BE2C (cell line): Measurements from ENCODE around the gene ZNF787. TPM values are rescaled to one million over a fixed set of nuclear protein-coding genes. Genes with fewer than 3 reads are reported as not detected.

ENCODE experiments used
- DNase-seq: peaks from one replicate; pipeline ENCODE4 v3.0.0-alpha.2; 2020
- H3K27me3 ChIP-seq: fragments of 250-450 bp; sonication (Bioruptor Pico); 2 replicates; pipeline ENCODE4 v1.5.1; 2020; ENCODE audit warnings: mild to moderate bottlenecking
- H3K36me3 ChIP-seq: fragments of 250-450 bp; sonication (Bioruptor Pico); 2 replicates; pipeline ENCODE4 v1.5.1; 2020; ENCODE audit warnings: mild to moderate bottlenecking
- H3K4me1 ChIP-seq: fragments of 250-450 bp; sonication (Bioruptor Pico); 2 replicates; pipeline ENCODE4 v1.5.1; 2020
- H3K4me3 ChIP-seq: 2 replicates; pipeline ENCODE4 v1.5.1; 2011; ENCODE audit warnings: low read depth, low read length
- H3K9me3 ChIP-seq: fragments of 250-450 bp; sonication (Bioruptor Pico); 2 replicates; pipeline ENCODE4 v1.5.1; 2020
- polyA plus RNA-seq: library from polyadenylated mRNA; unstranded; fragments of >200 nt; gene quantifications from one replicate; pipeline ENCODE4 v1.2.1, GENCODE V29; 2012; ENCODE audit warnings: low read depth, missing spikeins; ENCODE audit not compliant: insufficient read length, insufficient read depth
- TF ChIP-seq, protein P1 (sequence below): IDR thresholded peaks from 2 replicates; pipeline ENCODE4 v1.5.1; 2012; ENCODE audit warnings: mild to moderate bottlenecking, low read depth, low read length

ZNF787 gene
- 116 TPM for polyA plus RNA-seq

DNA sequence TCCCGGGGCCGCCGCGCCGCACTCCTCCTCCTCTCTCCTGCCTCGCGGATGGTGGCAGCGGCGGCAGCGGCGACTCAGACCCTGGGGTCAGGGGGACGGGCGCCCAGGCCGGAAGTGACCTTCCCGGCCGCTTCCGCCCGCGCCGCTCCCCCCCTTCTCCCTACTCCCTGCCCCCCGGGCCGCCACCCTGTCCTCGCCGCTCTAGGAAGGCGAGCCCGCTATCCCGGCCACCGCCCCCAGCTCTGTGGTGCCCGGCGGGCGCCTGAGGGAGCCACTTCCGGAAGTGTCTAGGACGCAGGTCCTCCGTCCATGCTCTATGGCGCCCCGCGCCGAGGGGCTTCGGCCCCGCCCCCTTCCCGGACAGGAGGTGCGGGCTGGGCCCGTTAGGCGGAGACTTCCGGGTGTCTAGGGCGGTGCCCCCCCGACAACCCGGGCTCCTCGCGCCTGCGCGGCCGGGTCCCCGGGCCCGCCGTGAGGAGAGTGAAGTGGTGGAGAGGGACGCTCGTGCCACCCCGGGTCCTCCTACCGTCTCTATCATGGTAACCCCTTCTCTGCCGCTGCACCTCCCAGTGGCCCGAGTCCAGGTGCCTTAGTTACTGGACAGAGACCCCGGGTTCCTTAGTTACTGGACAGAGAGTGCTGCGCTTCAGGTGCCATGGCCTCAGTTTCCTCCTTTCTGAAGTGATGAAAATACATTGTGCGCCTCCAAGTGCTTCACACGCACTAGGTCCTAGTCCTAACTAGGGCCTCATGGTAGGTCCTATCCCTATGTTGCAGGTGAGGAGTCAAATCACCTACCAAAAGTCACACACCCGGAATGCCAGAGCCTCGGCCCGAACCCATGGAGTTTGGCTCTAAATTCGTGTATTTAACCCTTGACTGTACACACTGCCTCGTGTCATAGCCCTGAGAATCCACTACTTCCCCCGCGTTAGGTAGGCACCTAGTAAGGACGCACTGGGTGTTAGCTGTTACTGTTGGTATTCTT is at the start of gene ZNF787:
Gene ZNF787 (minus strand): TSS at position 116 of the 988 bp plus-strand sequence. CDS start 18,078 bp downstream, outside the sequence.
- H3K27me3 ChIP-seq, result no peaks in the 10 kb centered on the region
- no peaks in the 10 kb centered on the region for H3K9me3 ChIP-seq
- peaks cover 22% of the 10 kb centered on the region for H3K36me3 ChIP-seq
- TF ChIP-seq, protein P1, sequence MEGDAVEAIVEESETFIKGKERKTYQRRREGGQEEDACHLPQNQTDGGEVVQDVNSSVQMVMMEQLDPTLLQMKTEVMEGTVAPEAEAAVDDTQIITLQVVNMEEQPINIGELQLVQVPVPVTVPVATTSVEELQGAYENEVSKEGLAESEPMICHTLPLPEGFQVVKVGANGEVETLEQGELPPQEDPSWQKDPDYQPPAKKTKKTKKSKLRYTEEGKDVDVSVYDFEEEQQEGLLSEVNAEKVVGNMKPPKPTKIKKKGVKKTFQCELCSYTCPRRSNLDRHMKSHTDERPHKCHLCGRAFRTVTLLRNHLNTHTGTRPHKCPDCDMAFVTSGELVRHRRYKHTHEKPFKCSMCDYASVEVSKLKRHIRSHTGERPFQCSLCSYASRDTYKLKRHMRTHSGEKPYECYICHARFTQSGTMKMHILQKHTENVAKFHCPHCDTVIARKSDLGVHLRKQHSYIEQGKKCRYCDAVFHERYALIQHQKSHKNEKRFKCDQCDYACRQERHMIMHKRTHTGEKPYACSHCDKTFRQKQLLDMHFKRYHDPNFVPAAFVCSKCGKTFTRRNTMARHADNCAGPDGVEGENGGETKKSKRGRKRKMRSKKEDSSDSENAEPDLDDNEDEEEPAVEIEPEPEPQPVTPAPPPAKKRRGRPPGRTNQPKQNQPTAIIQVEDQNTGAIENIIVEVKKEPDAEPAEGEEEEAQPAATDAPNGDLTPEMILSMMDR, result no peak
- H3K4me1 ChIP-seq, result peaks cover 10% of the 10 kb centered on the region; the same call in 1 of the 2 replicates
- peak; percentile 99 for DNase-seq
- peak within 1 kb of the TSS; percentile 88 for H3K4me3 ChIP-seq

DNA sequence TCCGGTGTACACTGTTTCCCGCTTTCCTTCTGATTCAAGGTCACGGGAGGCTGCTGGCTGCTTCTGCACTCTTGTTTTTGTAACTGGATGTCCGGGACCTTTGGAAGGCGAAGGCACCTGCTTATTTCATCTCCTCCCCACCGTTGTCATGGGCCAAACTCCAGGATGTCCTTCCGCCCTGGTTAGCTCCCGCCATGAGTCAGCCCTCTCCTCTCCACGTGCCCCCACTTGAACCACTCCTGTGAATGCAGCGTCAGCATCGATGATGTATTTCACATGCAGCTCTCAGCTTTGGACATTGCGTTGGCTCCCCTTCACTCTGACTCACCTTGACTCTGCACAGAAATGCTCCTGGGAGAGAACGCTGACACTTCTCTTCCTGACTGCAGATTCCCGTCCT is 49.2 kb upstream of the ZNF787 start:
- H3K36me3 ChIP-seq, result no peaks in the 10 kb centered on the region
- DNase-seq, result no peak
- TF ChIP-seq, protein P1, result no peak

DNA sequence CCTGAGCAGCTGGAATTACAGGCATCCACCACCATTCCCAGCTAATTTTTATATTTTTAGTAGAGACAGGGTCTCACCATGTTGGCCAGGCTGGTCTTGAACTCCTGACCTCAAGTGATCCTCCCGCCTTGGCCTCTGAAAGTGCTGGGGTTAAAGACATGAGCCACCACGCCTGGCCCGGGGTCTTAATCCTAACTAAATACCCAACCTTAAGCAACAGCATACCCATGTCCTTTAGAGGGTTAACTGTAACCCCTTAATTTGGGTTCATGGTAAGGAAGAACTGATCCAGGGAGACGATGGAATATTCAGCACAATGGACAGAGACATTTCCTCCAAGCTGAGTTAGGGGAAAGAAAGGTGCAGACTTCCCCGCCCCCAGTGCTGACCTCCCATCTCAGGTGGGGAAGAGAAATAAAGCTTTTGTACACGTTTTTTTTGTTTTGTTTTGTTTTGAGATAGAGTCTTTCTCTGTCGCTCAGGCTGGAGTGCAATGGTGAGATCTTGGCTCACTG is 46.0 kb upstream of the ZNF787 start:
- DNase-seq, result no peak
- Histone ChIP-seq H3K4me1 (no peaks in the 10 kb centered on the region), H3K27me3 (no peaks in the 10 kb centered on the region), H3K4me3 (no peak overlapping the region), H3K36me3 (no peaks in the 10 kb centered on the region), H3K9me3 (no peaks in the 10 kb centered on the region)
- TF ChIP-seq, protein P1, result no peak

More for the DNA sequence above, 49.2 kb upstream of the ZNF787 start:
- peaks cover 11% of the 10 kb centered on the region; the same call in 1 of the 2 replicates for H3K27me3 ChIP-seq
- no peak overlapping the region for H3K4me3 ChIP-seq
- H3K9me3 ChIP-seq, result no peaks in the 10 kb centered on the region
- H3K4me1 ChIP-seq, result no peaks in the 10 kb centered on the region

DNA sequence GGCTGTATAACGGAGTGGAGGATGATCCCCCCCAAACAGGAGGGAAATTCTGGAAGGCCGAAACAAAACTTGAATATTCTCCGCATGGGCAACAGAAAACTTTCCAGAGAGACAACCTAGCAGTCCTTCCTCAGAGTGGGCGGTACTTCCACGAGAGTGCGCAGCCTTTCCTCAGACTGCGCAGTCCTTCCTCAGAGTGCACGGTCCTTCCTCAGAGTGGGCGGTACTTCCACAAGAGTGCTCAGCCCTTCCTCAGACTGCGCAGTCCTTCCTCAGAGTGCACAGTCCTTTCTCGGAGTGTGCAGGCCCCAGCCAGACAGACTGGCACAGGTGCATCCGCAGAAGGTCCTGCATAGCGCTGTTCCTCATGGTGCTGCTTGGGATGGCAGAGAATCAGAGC is 42.0 kb upstream of the ZNF787 start:
- DNase-seq, result no peak
- peaks cover 7% of the 10 kb centered on the region for H3K36me3 ChIP-seq
- H3K4me1 ChIP-seq, result no peaks in the 10 kb centered on the region
- H3K9me3 ChIP-seq, result no peaks in the 10 kb centered on the region
- TF ChIP-seq, protein P1, result no peak
- no peak overlapping the region for H3K4me3 ChIP-seq
- H3K27me3 ChIP-seq, result no peaks in the 10 kb centered on the region

DNA sequence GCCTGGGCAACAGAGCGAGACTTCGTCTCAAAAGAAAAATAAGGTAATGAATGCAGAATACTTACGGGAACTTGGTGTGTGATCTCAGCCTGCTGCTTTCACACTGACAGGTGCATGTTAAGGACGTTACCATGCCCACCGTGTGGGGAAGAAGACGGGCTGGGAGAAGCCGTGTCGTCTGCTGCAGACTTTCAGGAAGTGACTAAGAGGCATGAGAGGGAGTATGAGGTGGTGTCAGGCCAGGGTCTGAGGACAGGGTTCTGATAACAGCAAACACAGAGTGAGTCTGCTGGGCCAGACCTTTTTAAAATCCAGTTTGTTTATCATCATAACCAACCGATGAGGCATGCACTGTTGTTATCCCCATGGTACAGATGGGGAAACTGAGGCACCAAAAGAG is 41.2 kb upstream of the ZNF787 start:
- Histone ChIP-seq H3K9me3 (no peaks in the 10 kb centered on the region), H3K36me3 (peaks cover 10% of the 10 kb centered on the region), H3K4me3 (no peak overlapping the region), H3K27me3 (no peaks in the 10 kb centered on the region), H3K4me1 (no peaks in the 10 kb centered on the region)
- TF ChIP-seq, protein P1, result no peak
- DNase-seq, result no peak
